Fibroblast of the aortic adventitia (primary cell): Measurements from ENCODE around the gene CDK5RAP2. TPM values are rescaled to one million over a fixed set of nuclear protein-coding genes. Genes with fewer than 3 reads are reported as not detected.

Experiments used
- DNase-seq: peaks from one replicate; pipeline ENCODE4 v3.0.0-alpha.2; 2010; ENCODE audit warnings: low read depth
- H3K4me3 ChIP-seq: 2 replicates; pipeline ENCODE4 v1.5.1; 2011; ENCODE audit warnings: low read depth, mild to moderate bottlenecking, control low read depth, low read length, moderate library complexity
- total RNA-seq: library from RNA; depleted of rRNA; stranded (reverse); fragments of >200 nt; gene quantifications from 2 replicates; pipeline ENCODE4 v1.2.3, GENCODE V29; 2012; ENCODE audit warnings: low replicate concordance
- TF ChIP-seq, protein P1 (sequence below): IDR thresholded peaks from 2 replicates; pipeline ENCODE4 v1.5.1; 2011; ENCODE audit warnings: mild to moderate bottlenecking, low read length, control low read depth, inconsistent platforms; ENCODE audit not compliant: insufficient read depth

The CDK5RAP2 gene
- total RNA-seq, 1 donor = 36.8 TPM

DNA sequence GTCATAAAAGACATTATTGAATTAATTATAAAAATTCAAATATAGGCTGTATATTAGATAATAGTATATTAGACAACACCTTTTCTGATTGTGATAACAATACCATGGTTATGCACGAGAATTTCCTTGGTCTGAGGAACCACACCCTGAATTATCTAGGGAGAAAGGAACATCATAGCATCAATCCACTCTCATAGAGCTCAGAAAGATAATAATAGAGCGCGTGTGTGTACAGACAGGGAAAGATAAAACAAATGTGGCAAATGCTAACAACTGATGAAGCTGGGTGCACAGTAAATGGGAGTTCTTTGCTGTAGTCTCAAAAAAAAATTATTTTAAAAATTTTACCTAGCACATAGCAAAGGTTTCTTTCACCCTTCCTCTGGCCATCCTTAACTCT is 143.5 kb downstream of the CDK5RAP2 start:
- no peak overlapping the region for H3K4me3 ChIP-seq
- DNase-seq = no peak
- TF ChIP-seq, protein P1, sequence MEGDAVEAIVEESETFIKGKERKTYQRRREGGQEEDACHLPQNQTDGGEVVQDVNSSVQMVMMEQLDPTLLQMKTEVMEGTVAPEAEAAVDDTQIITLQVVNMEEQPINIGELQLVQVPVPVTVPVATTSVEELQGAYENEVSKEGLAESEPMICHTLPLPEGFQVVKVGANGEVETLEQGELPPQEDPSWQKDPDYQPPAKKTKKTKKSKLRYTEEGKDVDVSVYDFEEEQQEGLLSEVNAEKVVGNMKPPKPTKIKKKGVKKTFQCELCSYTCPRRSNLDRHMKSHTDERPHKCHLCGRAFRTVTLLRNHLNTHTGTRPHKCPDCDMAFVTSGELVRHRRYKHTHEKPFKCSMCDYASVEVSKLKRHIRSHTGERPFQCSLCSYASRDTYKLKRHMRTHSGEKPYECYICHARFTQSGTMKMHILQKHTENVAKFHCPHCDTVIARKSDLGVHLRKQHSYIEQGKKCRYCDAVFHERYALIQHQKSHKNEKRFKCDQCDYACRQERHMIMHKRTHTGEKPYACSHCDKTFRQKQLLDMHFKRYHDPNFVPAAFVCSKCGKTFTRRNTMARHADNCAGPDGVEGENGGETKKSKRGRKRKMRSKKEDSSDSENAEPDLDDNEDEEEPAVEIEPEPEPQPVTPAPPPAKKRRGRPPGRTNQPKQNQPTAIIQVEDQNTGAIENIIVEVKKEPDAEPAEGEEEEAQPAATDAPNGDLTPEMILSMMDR = no peak

DNA sequence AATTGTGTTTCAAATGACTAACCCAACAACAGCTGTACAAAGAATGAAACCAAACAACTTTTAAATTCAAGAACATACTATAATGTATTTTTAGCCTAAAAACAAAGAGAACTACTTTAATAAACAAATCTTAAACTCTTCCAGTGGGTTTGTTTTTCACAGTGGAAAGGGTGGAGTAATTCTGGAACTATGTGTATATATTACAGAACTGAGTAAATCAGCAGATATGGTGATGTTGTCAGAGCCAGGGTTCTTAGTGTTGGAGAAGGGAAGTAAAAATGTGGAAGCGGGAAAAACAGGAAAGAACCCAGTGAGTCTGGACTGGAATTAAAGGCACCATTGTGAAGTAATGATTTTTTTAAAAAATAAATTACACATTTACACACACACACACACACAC is 144.9 kb downstream of the CDK5RAP2 start:
- TF ChIP-seq, protein P1 = no peak
- peak; percentile 82 for DNase-seq
- H3K4me3 ChIP-seq = no peak overlapping the region

DNA sequence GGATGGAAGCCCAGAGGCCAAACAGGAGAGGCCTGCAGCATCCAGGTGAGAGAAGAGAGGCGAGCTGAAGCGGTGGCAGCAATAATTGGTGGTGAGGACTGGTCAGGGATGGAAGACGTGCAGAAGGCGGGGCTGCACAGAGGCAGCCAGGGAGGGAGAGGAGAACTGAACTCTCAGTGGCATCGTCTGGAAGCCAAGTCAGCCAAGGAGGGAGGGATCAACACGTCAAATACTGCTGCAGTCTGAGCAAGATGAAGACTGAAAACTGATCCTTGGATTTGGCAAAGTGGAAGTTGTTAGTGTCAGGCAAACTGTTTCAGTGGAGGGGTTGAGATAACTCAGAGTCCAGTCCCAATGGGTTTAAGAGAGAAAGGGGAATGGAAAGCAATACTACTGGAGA is 145.4 kb downstream of the CDK5RAP2 start:
- TF ChIP-seq, protein P1 = no peak
- peak; percentile 95 for DNase-seq

DNA sequence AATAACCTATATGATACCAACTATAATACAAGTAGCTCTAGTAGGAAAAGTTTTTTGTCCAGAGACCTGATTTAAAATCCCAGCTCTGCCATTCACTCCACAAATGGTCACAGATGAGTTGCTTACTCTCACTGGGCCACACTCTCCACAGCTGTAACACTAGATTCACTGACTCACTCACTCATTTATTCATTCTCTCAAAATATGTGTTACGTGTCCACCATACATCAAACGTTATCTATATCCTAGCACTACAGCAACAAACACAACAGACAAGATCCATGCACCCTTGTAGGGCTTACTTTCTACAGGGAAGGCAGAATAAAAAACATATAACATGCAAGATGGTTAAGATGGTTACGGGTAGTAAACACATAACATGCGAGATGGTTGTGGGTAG is 146.3 kb downstream of the CDK5RAP2 start:
- TF ChIP-seq, protein P1 = no peak
- no peak overlapping the region for H3K4me3 ChIP-seq
- no peak for DNase-seq

More for the DNA sequence above, 145.4 kb downstream of the CDK5RAP2 start:
- no peak overlapping the region for H3K4me3 ChIP-seq

DNA sequence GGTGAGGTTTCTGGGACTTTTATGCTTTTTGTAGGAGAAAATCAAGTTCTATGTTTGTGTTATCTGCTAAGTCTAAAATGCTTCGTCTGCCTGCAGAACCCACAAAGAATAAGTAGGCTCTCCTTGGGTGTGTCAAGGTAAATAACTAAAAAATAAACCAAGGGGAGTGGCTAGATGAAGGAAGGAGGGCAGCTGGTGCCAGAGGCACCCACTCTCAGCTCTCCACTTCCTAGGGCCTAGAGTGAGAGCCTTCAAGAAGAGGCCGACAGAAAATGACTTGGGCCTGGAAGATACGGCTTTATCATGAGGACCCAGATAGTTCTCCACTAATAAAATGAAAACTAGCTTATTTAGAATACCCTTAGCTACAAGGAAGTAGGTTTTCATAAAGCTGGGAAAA is 147.4 kb downstream of the CDK5RAP2 start:
- TF ChIP-seq, protein P1 = no peak
- no peak for DNase-seq
- H3K4me3 ChIP-seq = no peak overlapping the region

DNA sequence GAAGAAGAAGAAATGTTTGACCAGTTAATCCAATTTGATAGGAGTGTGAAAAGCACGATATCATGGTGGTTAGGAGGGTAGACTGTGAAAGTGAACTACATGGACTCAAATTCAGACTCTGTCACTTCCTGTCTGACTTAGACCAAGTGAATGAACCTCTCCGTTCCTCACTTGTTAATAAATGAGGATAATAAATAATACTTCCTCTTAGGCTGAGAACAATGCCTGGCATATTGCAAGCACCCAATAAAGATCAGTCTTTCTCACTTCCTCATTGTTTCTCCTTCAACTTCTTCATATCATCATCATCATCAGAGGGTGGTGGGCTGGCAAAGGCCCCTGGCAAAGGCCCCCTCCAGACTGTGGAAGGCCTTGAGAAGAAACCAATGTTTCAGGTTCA is 148.7 kb downstream of the CDK5RAP2 start:
- no peak overlapping the region for H3K4me3 ChIP-seq
- no peak for DNase-seq
- TF ChIP-seq, protein P1 = no peak

DNA sequence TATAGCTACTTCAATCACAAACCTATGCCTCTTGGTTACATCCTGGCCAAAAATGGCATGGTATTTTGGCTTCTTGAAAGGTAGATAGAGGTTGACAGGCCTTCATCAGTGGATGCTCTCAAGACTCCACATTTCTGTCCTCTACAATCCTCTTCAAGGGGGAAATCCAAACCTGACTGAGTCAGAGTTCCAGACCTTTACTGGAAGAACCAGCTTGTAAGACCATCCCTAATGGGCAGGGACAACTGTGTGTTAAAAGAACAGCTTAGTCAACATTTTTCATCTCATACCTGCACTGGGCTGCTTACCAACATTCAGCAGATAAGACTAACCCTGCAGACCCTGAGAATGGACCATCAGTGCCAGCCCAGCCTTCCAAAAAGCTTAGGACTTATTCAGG is 155.7 kb downstream of the CDK5RAP2 start:
- DNase-seq = no peak
- TF ChIP-seq, protein P1 = no peak
- H3K4me3 ChIP-seq = no peak overlapping the region
